Calu3 (cell line): ENCODE data around the gene EBF4. TPM values are rescaled to one million over a fixed set of nuclear protein-coding genes. Genes with fewer than 3 reads are reported as not detected.

Experiments used
- BruUV-seq: library from RNA; stranded (reverse); fragments of 400-500 nt; replicated peaks from 2 replicates; lab custom pipeline; 2021; lab: Mats Ljungman, UMichigan
- CTCF ChIA-PET: fragments of 300-600 bp; sonication (Branson Sonifier 250); formaldehyde crosslinking; loops from one replicate; lab custom pipeline; 2022; ENCODE audit warnings: antibody characterized with exemption; lab: Charles Lee
- DNase-seq: peaks from one replicate; pipeline ENCODE4 v3.0.0; 2022
- H3K27ac Mint-ChIP-seq: one replicate; pipeline ENCODE4 v1.8.0; 2022; ENCODE audit warnings: mixed read lengths; ENCODE audit not compliant: unreplicated experiment
- H3K27me3 Mint-ChIP-seq: one replicate; pipeline ENCODE4 v1.8.0; 2022; ENCODE audit warnings: mixed read lengths; ENCODE audit not compliant: unreplicated experiment
- H3K36me3 Mint-ChIP-seq: one replicate; pipeline ENCODE4 v1.8.0; 2022; ENCODE audit warnings: mild to moderate bottlenecking, moderate library complexity, mixed read lengths; ENCODE audit not compliant: insufficient read depth, unreplicated experiment
- H3K4me1 Mint-ChIP-seq: one replicate; pipeline ENCODE4 v1.8.0; 2022; ENCODE audit warnings: mild to moderate bottlenecking, low read depth, mixed read lengths; ENCODE audit not compliant: unreplicated experiment
- H3K4me3 Mint-ChIP-seq: one replicate; pipeline ENCODE4 v1.8.0; 2022; ENCODE audit warnings: mild to moderate bottlenecking, low read depth, moderate library complexity, mixed read lengths; ENCODE audit not compliant: unreplicated experiment
- H3K9me3 Mint-ChIP-seq: one replicate; pipeline ENCODE4 v1.8.0; 2022; ENCODE audit warnings: low read depth, mixed read lengths; ENCODE audit not compliant: unreplicated experiment
- CTCF ChIP-seq: fragments of 200-600 bp; IDR thresholded peaks from one replicate; pipeline ENCODE4 v1.8.0; 2022; ENCODE audit warnings: antibody characterized with exemption; ENCODE audit not compliant: unreplicated experiment
- intact Hi-C: fragments of 100-400 bp; cut with micrococcal nuclease; formaldehyde crosslinking; loops from one replicate; pipeline ENCODE4 v1.10.0; 2022; ENCODE audit not compliant: unreplicated experiment
- total RNA-seq: library from RNA; stranded (reverse); gene quantifications from 2 replicates; pipeline ENCODE4 v1.2.3, GENCODE V29; 2022

EBF4 gene
- total RNA-seq, 1 experiment from 2014 or later: 4.3 TPM

GRCh38 chr20:2690213-2690612 is 2.4 kb upstream of the EBF4 start:
- Mint-ChIP-seq H3K27ac (no peak overlapping the region), H3K36me3 (peaks cover 13% of the 10 kb centered on the region), H3K27me3 (peaks cover 49% of the 10 kb centered on the region), H3K4me3 (no peak overlapping the region), H3K4me1 (peaks cover 12% of the 10 kb centered on the region), H3K9me3 (no peaks in the 10 kb centered on the region)
- DNase-seq: no peak
- intact Hi-C loops: no loop called here
- no peak for TF ChIP-seq CTCF
- no TSS peak for BruUV-seq
- CTCF ChIA-PET: no interaction called here

- H3K27me3 Mint-ChIP-seq: peaks cover 54% of the 10 kb centered on the region
- H3K4me3 Mint-ChIP-seq: no peak overlapping the region
- peak overlapping the region; percentile 10 for H3K27ac Mint-ChIP-seq
- CTCF ChIA-PET: no interaction called here
- no TSS peak for BruUV-seq
- no peak for TF ChIP-seq CTCF
- DNase-seq: no peak
- peaks cover 12% of the 10 kb centered on the region for H3K4me1 Mint-ChIP-seq
- H3K36me3 Mint-ChIP-seq: peaks cover 13% of the 10 kb centered on the region
- intact Hi-C loops: no loop called here
- H3K9me3 Mint-ChIP-seq: no peaks in the 10 kb centered on the region
These were observed 1.9 kb upstream of the EBF4 start for GRCh38 chr20:2690718-2691117.

- Mint-ChIP-seq H3K9me3 (no peaks in the 10 kb centered on the region), H3K4me1 (peaks cover 12% of the 10 kb centered on the region)
These were observed 1.5 kb upstream of the EBF4 start for GRCh38 chr20:2691127-2691526.

GRCh38 chr20:2691663-2692035 is 931 bp upstream of the EBF4 start:
- H3K4me3 Mint-ChIP-seq: peak overlapping the region; percentile 88
- DNase-seq: no peak
- H3K4me1 Mint-ChIP-seq: peaks cover 12% of the 10 kb centered on the region
- no TSS peak for BruUV-seq
- H3K9me3 Mint-ChIP-seq: no peaks in the 10 kb centered on the region
- peaks cover 63% of the 10 kb centered on the region for H3K27me3 Mint-ChIP-seq
- peaks cover 13% of the 10 kb centered on the region for H3K36me3 Mint-ChIP-seq
- TF ChIP-seq CTCF: no peak
- CTCF ChIA-PET: no interaction called here
- peak overlapping the region; percentile 83 for H3K27ac Mint-ChIP-seq
- intact Hi-C loops: no loop called here

More at GRCh38 chr20:2691127-2691526, 1.5 kb upstream of the EBF4 start:
- no peak for DNase-seq
- TF ChIP-seq CTCF: no peak
- peaks cover 13% of the 10 kb centered on the region for H3K36me3 Mint-ChIP-seq
- CTCF ChIA-PET: no interaction called here
- H3K4me3 Mint-ChIP-seq: peak overlapping the region; percentile 88
- peaks cover 58% of the 10 kb centered on the region for H3K27me3 Mint-ChIP-seq
- intact Hi-C loops: no loop called here
- peak overlapping the region; percentile 10 for H3K27ac Mint-ChIP-seq
- no TSS peak for BruUV-seq
